ENCODE results near the gene REV1. TPM values are rescaled to one million over a fixed set of nuclear protein-coding genes. Genes with fewer than 3 reads are reported as not detected.

REV1 gene
- total RNA-seq, 1 experiment from 2014 or later, result 38.7 TPM

DNA sequence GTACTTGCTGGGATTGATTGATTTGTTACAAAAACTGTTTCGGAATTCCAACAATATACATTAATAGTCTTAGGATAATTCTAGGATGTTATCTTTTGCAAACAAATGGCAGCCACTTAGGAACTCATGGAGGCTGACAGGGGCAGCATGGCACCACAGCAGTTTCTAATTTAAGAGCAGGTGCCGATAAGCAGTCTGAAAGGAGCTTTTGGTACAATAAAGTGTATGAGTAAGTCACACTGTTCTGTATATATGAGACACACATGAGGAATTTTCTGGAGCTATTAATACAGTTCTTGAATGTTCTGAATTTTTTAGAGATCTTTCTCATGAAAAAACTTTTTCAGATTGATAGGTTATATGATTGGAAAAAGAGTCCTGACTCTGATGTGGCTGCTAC lies 100.4 kb downstream of the REV1 start:
- no peak overlapping the region for H3K4me3 Mint-ChIP-seq
- no peak for TF ChIP-seq RELA (CRISPR knock-in tag; IDR thresholded peaks at IDR 0.05; ENCODE audit: borderline replicate concordance)
- TF ChIP-seq IRF2 (CRISPR knock-in tag; IDR thresholded peaks at IDR 0.05; ENCODE audit: borderline replicate concordance, low read depth), result no peak
- no peak for TF ChIP-seq SOX15 (CRISPR knock-in tag; IDR thresholded peaks at IDR 0.05)
- no peak for TF ChIP-seq NR3C1 (CRISPR knock-in tag; conservative IDR thresholded peaks at IDR 0.05; ENCODE audit: low read depth)
- TF ChIP-seq ETV6 (CRISPR knock-in tag; IDR thresholded peaks at IDR 0.05), result no peak
- TF ChIP-seq, protein P1, sequence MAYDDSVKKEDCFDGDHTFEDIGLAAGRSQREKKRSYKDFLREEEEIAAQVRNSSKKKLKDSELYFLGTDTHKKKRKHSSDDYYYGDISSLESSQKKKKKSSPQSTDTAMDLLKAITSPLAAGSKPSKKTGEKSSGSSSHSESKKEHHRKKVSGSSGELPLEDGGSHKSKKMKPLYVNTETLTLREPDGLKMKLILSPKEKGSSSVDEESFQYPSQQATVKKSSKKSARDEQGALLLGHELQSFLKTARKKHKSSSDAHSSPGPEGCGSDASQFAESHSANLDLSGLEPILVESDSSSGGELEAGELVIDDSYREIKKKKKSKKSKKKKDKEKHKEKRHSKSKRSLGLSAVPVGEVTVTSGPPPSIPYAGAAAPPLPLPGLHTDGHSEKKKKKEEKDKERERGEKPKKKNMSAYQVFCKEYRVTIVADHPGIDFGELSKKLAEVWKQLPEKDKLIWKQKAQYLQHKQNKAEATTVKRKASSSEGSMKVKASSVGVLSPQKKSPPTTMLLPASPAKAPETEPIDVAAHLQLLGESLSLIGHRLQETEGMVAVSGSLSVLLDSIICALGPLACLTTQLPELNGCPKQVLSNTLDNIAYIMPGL (CRISPR knock-in tag; IDR thresholded peaks at IDR 0.05), result no peak
- TF ChIP-seq, protein P2, sequence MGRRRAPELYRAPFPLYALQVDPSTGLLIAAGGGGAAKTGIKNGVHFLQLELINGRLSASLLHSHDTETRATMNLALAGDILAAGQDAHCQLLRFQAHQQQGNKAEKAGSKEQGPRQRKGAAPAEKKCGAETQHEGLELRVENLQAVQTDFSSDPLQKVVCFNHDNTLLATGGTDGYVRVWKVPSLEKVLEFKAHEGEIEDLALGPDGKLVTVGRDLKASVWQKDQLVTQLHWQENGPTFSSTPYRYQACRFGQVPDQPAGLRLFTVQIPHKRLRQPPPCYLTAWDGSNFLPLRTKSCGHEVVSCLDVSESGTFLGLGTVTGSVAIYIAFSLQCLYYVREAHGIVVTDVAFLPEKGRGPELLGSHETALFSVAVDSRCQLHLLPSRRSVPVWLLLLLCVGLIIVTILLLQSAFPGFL (CRISPR knock-in tag; IDR thresholded peaks at IDR 0.05; ENCODE audit: borderline replicate concordance), result no peak
- TF ChIP-seq CREM (CRISPR knock-in tag; IDR thresholded peaks at IDR 0.05), result no peak
- no peak for TF ChIP-seq SP1 (CRISPR knock-in tag; conservative IDR thresholded peaks at IDR 0.05)
- no peak for TF ChIP-seq ZNF396 (CRISPR knock-in tag; IDR thresholded peaks at IDR 0.05; ENCODE audit: borderline replicate concordance)
- no peak for TF ChIP-seq NFYB (CRISPR knock-in tag; conservative IDR thresholded peaks at IDR 0.05; ENCODE audit: low read depth)
- TF ChIP-seq, protein P3, sequence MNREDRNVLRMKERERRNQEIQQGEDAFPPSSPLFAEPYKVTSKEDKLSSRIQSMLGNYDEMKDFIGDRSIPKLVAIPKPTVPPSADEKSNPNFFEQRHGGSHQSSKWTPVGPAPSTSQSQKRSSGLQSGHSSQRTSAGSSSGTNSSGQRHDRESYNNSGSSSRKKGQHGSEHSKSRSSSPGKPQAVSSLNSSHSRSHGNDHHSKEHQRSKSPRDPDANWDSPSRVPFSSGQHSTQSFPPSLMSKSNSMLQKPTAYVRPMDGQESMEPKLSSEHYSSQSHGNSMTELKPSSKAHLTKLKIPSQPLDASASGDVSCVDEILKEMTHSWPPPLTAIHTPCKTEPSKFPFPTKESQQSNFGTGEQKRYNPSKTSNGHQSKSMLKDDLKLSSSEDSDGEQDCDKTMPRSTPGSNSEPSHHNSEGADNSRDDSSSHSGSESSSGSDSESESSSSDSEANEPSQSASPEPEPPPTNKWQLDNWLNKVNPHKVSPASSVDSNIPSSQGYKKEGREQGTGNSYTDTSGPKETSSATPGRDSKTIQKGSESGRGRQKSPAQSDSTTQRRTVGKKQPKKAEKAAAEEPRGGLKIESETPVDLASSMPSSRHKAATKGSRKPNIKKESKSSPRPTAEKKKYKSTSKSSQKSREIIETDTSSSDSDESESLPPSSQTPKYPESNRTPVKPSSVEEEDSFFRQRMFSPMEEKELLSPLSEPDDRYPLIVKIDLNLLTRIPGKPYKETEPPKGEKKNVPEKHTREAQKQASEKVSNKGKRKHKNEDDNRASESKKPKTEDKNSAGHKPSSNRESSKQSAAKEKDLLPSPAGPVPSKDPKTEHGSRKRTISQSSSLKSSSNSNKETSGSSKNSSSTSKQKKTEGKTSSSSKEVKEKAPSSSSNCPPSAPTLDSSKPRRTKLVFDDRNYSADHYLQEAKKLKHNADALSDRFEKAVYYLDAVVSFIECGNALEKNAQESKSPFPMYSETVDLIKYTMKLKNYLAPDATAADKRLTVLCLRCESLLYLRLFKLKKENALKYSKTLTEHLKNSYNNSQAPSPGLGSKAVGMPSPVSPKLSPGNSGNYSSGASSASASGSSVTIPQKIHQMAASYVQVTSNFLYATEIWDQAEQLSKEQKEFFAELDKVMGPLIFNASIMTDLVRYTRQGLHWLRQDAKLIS (CRISPR knock-in tag; IDR thresholded peaks at IDR 0.05; ENCODE audit: borderline replicate concordance), result no peak
- TF ChIP-seq, protein P4, sequence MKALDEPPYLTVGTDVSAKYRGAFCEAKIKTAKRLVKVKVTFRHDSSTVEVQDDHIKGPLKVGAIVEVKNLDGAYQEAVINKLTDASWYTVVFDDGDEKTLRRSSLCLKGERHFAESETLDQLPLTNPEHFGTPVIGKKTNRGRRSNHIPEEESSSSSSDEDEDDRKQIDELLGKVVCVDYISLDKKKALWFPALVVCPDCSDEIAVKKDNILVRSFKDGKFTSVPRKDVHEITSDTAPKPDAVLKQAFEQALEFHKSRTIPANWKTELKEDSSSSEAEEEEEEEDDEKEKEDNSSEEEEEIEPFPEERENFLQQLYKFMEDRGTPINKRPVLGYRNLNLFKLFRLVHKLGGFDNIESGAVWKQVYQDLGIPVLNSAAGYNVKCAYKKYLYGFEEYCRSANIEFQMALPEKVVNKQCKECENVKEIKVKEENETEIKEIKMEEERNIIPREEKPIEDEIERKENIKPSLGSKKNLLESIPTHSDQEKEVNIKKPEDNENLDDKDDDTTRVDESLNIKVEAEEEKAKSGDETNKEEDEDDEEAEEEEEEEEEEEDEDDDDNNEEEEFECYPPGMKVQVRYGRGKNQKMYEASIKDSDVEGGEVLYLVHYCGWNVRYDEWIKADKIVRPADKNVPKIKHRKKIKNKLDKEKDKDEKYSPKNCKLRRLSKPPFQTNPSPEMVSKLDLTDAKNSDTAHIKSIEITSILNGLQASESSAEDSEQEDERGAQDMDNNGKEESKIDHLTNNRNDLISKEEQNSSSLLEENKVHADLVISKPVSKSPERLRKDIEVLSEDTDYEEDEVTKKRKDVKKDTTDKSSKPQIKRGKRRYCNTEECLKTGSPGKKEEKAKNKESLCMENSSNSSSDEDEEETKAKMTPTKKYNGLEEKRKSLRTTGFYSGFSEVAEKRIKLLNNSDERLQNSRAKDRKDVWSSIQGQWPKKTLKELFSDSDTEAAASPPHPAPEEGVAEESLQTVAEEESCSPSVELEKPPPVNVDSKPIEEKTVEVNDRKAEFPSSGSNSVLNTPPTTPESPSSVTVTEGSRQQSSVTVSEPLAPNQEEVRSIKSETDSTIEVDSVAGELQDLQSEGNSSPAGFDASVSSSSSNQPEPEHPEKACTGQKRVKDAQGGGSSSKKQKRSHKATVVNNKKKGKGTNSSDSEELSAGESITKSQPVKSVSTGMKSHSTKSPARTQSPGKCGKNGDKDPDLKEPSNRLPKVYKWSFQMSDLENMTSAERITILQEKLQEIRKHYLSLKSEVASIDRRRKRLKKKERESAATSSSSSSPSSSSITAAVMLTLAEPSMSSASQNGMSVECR (CRISPR knock-in tag; IDR thresholded peaks at IDR 0.05; ENCODE audit: borderline replicate concordance), result no peak
- TF ChIP-seq, protein P5, sequence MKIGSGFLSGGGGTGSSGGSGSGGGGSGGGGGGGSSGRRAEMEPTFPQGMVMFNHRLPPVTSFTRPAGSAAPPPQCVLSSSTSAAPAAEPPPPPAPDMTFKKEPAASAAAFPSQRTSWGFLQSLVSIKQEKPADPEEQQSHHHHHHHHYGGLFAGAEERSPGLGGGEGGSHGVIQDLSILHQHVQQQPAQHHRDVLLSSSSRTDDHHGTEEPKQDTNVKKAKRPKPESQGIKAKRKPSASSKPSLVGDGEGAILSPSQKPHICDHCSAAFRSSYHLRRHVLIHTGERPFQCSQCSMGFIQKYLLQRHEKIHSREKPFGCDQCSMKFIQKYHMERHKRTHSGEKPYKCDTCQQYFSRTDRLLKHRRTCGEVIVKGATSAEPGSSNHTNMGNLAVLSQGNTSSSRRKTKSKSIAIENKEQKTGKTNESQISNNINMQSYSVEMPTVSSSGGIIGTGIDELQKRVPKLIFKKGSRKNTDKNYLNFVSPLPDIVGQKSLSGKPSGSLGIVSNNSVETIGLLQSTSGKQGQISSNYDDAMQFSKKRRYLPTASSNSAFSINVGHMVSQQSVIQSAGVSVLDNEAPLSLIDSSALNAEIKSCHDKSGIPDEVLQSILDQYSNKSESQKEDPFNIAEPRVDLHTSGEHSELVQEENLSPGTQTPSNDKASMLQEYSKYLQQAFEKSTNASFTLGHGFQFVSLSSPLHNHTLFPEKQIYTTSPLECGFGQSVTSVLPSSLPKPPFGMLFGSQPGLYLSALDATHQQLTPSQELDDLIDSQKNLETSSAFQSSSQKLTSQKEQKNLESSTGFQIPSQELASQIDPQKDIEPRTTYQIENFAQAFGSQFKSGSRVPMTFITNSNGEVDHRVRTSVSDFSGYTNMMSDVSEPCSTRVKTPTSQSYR (CRISPR knock-in tag; IDR thresholded peaks at IDR 0.05), result no peak
- TF ChIP-seq EMX1 (CRISPR knock-in tag; IDR thresholded peaks at IDR 0.05), result no peak
- no peak for TF ChIP-seq ZBTB21 (CRISPR knock-in tag; IDR thresholded peaks at IDR 0.05; ENCODE audit: borderline replicate concordance)
- H3K27me3 Mint-ChIP-seq (ENCODE audit: low read depth), result no peaks in the 10 kb centered on the region
- H3K36me3 Mint-ChIP-seq, result peaks cover 39% of the 10 kb centered on the region
- POLR2A ChIA-PET, result no interaction called here
- no peaks in the 10 kb centered on the region for H3K9me3 Mint-ChIP-seq
- CTCF ChIA-PET, result no interaction called here
- DNase-seq (ENCODE audit: low spot score) (no peak), ATAC-seq (no peak)
- H3K4me1 Mint-ChIP-seq, result no peaks in the 10 kb centered on the region
- no peak overlapping the region for H3K27ac Mint-ChIP-seq

Measured in WTC11 (cell line).